Measurements from ENCODE around the gene TTLL10. TPM values are rescaled to one million over a fixed set of nuclear protein-coding genes. Genes with fewer than 3 reads are reported as not detected.

The TTLL10 gene
- total RNA-seq, 1 experiment from 2014 or later: 0.68 TPM

- Mint-ChIP-seq H3K36me3 (ENCODE audit: insufficient read depth in 1 of 3, low read depth in 3 of 3) (peaks cover 0 to 11% (median 7%) of the 10 kb centered on the region in 3 experiments; a peak in 6 of 7 replicates), H3K27ac (no peak overlapping the region), H3K4me3 (no peak overlapping the region), H3K27me3 (ENCODE audit: low read depth) (peaks cover 26% of the 10 kb centered on the region), H3K4me1 (no peaks in the 10 kb centered on the region), H3K9me3 (peaks cover 27 to 31% of the 10 kb centered on the region in 2 experiments)
- no peak overlapping the region for H3K4ac ChIP-seq (ENCODE audit: low read depth, low read length)
- no peaks in the 10 kb centered on the region for H3K23me2 ChIP-seq (ENCODE audit: insufficient read length, low read depth, low read length, poor library complexity, severe bottlenecking)
- no peak overlapping the region for H2BK12ac ChIP-seq (ENCODE audit: insufficient read length, low read depth, low read length)
- TF ChIP-seq, protein P1, sequence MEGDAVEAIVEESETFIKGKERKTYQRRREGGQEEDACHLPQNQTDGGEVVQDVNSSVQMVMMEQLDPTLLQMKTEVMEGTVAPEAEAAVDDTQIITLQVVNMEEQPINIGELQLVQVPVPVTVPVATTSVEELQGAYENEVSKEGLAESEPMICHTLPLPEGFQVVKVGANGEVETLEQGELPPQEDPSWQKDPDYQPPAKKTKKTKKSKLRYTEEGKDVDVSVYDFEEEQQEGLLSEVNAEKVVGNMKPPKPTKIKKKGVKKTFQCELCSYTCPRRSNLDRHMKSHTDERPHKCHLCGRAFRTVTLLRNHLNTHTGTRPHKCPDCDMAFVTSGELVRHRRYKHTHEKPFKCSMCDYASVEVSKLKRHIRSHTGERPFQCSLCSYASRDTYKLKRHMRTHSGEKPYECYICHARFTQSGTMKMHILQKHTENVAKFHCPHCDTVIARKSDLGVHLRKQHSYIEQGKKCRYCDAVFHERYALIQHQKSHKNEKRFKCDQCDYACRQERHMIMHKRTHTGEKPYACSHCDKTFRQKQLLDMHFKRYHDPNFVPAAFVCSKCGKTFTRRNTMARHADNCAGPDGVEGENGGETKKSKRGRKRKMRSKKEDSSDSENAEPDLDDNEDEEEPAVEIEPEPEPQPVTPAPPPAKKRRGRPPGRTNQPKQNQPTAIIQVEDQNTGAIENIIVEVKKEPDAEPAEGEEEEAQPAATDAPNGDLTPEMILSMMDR (conservative IDR thresholded peaks at IDR 0.05): no peak
- no peak overlapping the region for H3K4me2 ChIP-seq (ENCODE audit: insufficient read depth, insufficient read length, low read length)
- H2AFZ ChIP-seq (ENCODE audit: low read length): no peak overlapping the region
- no peak overlapping the region for H3K14ac ChIP-seq (ENCODE audit: insufficient read depth, low read length)
- H3K9ac ChIP-seq (ENCODE audit: extremely low read depth, insufficient read length, low read length): no peak overlapping the region
- H4K8ac ChIP-seq (replicated peaks; ENCODE audit: insufficient read length, low read depth, low read length): no peak overlapping the region
- no peak overlapping the region for H4K91ac ChIP-seq (ENCODE audit: insufficient read length, low read depth, low read length)
- H2AK5ac ChIP-seq (ENCODE audit: insufficient read length, low read length): no peak overlapping the region
- H2BK15ac ChIP-seq (ENCODE audit: low read depth, low read length): no peak overlapping the region
- WGBS (ENCODE audit: extremely low coverage, insufficient read length, low lambda C conversion rate): no CpG with 5 or more reads among the region's 5 CpGs
- no peaks in the 10 kb centered on the region for H3K79me2 ChIP-seq (ENCODE audit: insufficient read depth, low read length)
- H3K23ac ChIP-seq (ENCODE audit: insufficient read length, low read depth, low read length): no peak overlapping the region
- peaks cover 12% of the 10 kb centered on the region for H3K9me3 ChIP-seq (ENCODE audit: control insufficient read depth, low read depth, low read length)
- no peak overlapping the region for H3K56ac ChIP-seq (ENCODE audit: insufficient read length, low read depth, low read length)
- H2BK120ac ChIP-seq (ENCODE audit: low read depth, low read length, poor library complexity, severe bottlenecking): no peak overlapping the region
- H2BK5ac ChIP-seq (ENCODE audit: insufficient read length, low read length): no peak overlapping the region
- no peak overlapping the region for H4K5ac ChIP-seq (ENCODE audit: insufficient read length, low read depth, low read length)
- no peak for DNase-seq
- H2BK20ac ChIP-seq (ENCODE audit: low read depth, low read length, poor library complexity, severe bottlenecking): no peak overlapping the region
- no peaks in the 10 kb centered on the region for H3K79me1 ChIP-seq (ENCODE audit: insufficient read depth, low read depth, low read length, poor library complexity, severe bottlenecking)
- no peaks in the 10 kb centered on the region for H4K20me1 ChIP-seq (ENCODE audit: control insufficient read depth, insufficient read depth, insufficient read length)
- no peaks in the 10 kb centered on the region for H3K27me3 ChIP-seq (ENCODE audit: insufficient read depth, low read length)
- no peak overlapping the region for H3K27ac ChIP-seq (ENCODE audit: insufficient read length, low read depth, low read length)
- H3K18ac ChIP-seq (ENCODE audit: insufficient read length, low read depth, low read length): no peak overlapping the region
- no peak overlapping the region for H3T11ph ChIP-seq (ENCODE audit: low read length)
- H3K4me1 ChIP-seq (ENCODE audit: insufficient read depth, low read length): no peaks in the 10 kb centered on the region
Measured at GRCh38 chr1:1189111-1189510, 15.4 kb downstream of the TTLL10 start.

Measured in H9 (cell line).